Fibroblast of skin of scalp (primary cell): ENCODE data around the gene FMNL2.

Experiments used
- DNase-seq: peaks from one replicate; pipeline ENCODE4 v3.0.0-alpha.2; 2013

Gene FMNL2

GRCh38 chr2:152560873-152561595 is 226.1 kb downstream of the FMNL2 start:
- DNase-seq: no peak

GRCh38 chr2:152562198-152562884 is 227.4 kb downstream of the FMNL2 start:
- no peak for DNase-seq

GRCh38 chr2:152563764-152564163 is 228.8 kb downstream of the FMNL2 start:
- DNase-seq: no peak

- DNase-seq: no peak
Observed at GRCh38 chr2:152564754-152565551, 230.0 kb downstream of the FMNL2 start.

- DNase-seq: no peak
Observed at GRCh38 chr2:152565884-152566727, 231.1 kb downstream of the FMNL2 start.

GRCh38 chr2:152566728-152567069 is 231.7 kb downstream of the FMNL2 start:
- no peak for DNase-seq

- no peak for DNase-seq
Observed at GRCh38 chr2:152568531-152568930, 233.6 kb downstream of the FMNL2 start.

- no peak for DNase-seq
Observed at GRCh38 chr2:152569186-152569585, 234.2 kb downstream of the FMNL2 start.

- no peak for DNase-seq
Observed at GRCh38 chr2:152571048-152571766, 236.2 kb downstream of the FMNL2 start.

- DNase-seq: no peak
Observed at GRCh38 chr2:152572031-152572430, 237.1 kb downstream of the FMNL2 start.

GRCh38 chr2:152573168-152573567 is 238.2 kb downstream of the FMNL2 start:
- DNase-seq: peak; percentile 89

GRCh38 chr2:152577579-152577978 is 242.6 kb downstream of the FMNL2 start:
- no peak for DNase-seq

GRCh38 chr2:152578573-152578972 is 243.6 kb downstream of the FMNL2 start:
- no peak for DNase-seq

- no peak for DNase-seq
Observed at GRCh38 chr2:152580714-152581113, 245.7 kb downstream of the FMNL2 start.

GRCh38 chr2:152581360-152581759 is 246.4 kb downstream of the FMNL2 start:
- DNase-seq: no peak

GRCh38 chr2:152582081-152582480 is 247.1 kb downstream of the FMNL2 start:
- DNase-seq: no peak

- no peak for DNase-seq
Observed at GRCh38 chr2:152583512-152584229, 248.7 kb downstream of the FMNL2 start.

- peak; percentile 49 for DNase-seq
Observed at GRCh38 chr2:152584301-152584700, 249.3 kb downstream of the FMNL2 start.

- peak; percentile 95 for DNase-seq
Observed at GRCh38 chr2:152585830-152586484, 251.0 kb downstream of the FMNL2 start.

GRCh38 chr2:152587187-152587947 is 252.4 kb downstream of the FMNL2 start:
- peak; percentile 58 for DNase-seq
